ENCODE results near the gene GUK1.

Gene GUK1

DNA sequence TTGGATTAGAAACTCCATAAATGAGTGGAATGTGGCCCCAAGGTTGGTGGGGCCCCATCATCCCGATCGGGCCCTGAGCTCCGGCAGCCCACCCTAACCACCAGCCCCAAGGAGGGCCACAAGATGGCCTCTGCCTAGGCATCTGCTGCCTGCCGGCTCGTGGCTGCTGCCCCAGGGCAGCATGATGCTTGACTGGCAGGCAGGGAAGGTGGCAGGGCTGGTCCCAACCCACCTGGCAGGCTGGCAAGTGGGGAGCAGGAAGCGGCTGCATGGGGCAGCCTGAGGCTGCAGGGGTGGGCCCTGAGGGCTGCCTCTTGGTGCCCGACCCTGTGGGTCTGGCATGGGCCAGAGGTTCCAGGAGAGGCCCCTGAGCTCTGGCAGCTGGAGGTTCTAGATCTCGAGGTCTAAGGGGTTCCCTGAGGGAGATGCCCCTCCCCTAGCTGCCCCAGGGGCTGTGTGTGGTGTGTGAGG is 8.9 kb downstream of the GUK1 start:
- TF ChIP-seq, protein P1, sequence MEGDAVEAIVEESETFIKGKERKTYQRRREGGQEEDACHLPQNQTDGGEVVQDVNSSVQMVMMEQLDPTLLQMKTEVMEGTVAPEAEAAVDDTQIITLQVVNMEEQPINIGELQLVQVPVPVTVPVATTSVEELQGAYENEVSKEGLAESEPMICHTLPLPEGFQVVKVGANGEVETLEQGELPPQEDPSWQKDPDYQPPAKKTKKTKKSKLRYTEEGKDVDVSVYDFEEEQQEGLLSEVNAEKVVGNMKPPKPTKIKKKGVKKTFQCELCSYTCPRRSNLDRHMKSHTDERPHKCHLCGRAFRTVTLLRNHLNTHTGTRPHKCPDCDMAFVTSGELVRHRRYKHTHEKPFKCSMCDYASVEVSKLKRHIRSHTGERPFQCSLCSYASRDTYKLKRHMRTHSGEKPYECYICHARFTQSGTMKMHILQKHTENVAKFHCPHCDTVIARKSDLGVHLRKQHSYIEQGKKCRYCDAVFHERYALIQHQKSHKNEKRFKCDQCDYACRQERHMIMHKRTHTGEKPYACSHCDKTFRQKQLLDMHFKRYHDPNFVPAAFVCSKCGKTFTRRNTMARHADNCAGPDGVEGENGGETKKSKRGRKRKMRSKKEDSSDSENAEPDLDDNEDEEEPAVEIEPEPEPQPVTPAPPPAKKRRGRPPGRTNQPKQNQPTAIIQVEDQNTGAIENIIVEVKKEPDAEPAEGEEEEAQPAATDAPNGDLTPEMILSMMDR (IDR thresholded peaks at IDR 0.05; ENCODE audit: insufficient read depth, low read length, missing control alignments): no peak
- ChIA-PET CTCF (interaction anchor here (7.3 kb wide), 1 partner anchor 15 kb away, joined by 53 read pairs; the partner anchor contains the start of gene IBA57), POLR2A (no interaction called here)
- DNase-seq (ENCODE audit: low read depth, low spot score): no peak
- H3K4me3 ChIP-seq (ENCODE audit: low read depth, low read length): no peak overlapping the region

- POLR2A ChIA-PET: no interaction called here
- DNase-seq (ENCODE audit: low read depth, low spot score): no peak
- TF ChIP-seq, protein P1 (IDR thresholded peaks at IDR 0.05; ENCODE audit: insufficient read depth, low read length, missing control alignments): no peak
- no peak within 1 kb of the TSS for H3K4me3 ChIP-seq (ENCODE audit: low read depth, low read length)
- CTCF ChIA-PET: interaction anchor here (7.3 kb wide), 1 partner anchor 14 kb away, joined by 53 read pairs; the partner anchor contains the start of gene IBA57
Observed at GRCh38 chr1:228149406-228150119, 9.5 kb downstream of the GUK1 start, which contains the start of gene GJC2. GJC2 (plus strand) TSS chr1:228149930; CDS start chr1:228157759, 7,829 bp downstream.

DNA sequence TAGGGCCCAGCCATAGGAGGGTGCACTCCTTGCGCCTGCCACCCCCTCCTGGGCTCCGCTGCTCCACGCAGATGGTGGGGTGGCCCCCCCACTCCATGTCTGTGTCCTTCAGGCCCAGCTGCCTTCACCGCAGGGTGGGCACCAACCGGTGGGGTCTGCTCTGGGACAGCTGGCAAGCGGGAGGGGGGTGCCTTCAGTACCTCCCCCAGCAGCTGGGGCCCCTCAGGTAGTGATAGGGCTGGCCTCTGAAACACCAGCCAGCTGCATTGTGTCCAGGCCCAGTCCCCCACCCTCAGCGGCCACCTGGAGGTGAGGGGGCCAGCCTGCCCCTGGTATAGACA is 10.0 kb downstream of the GUK1 start:
- no peak overlapping the region for H3K4me3 ChIP-seq (ENCODE audit: low read depth, low read length)
- ChIA-PET POLR2A (no interaction called here), CTCF (interaction anchor here (7.3 kb wide), 1 partner anchor 14 kb away, joined by 53 read pairs; the partner anchor contains the start of gene IBA57)
- TF ChIP-seq, protein P1 (IDR thresholded peaks at IDR 0.05; ENCODE audit: insufficient read depth, low read length, missing control alignments): no peak
- no peak for DNase-seq (ENCODE audit: low read depth, low spot score)

DNA sequence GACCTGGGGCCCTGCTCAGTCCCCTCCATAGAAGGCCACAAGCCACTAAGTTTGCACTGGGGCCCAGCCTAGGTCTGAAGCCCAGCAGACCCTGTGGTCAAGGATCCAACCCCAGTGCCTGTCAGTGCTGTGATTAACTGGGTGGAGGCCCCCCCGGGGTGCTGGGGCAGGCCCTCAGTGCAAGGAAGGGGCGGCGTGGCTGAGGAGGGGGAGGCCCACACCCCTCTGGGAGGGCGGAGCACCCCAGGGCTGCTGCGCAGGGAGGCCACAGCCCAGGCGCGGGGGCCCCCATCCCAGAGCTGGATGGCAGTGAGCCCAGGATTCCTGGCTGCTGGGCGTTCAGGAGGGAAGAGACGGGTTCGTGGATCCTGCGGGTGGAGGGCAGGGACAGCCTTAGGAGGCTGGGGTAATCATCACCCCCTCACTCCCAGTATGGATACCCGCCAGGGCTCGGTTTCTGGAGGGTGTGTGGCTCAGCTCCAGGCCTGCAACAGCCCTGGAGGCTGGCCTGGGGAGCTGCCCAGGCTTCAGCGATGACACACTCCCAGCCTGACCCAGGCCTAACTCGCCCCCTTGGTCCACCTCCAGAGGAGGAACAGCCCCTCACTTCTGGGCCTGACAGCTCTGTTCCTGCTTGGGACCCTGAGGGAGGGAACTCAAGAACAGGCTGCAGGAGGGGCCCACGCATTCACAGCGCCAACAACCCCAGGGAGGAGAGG is 10.5 kb downstream of the GUK1 start:
- POLR2A ChIA-PET: interaction anchor here (1.6 kb wide), 1 partner anchor 15 kb away, joined by 5 read pairs; the partner anchor contains the start of gene IBA57
- CTCF ChIA-PET: interaction anchor here (7.3 kb wide), 1 partner anchor 13 kb away, joined by 53 read pairs; the partner anchor contains the start of gene IBA57
- H3K4me3 ChIP-seq (ENCODE audit: low read depth, low read length): no peak overlapping the region
- TF ChIP-seq, protein P1 (IDR thresholded peaks at IDR 0.05; ENCODE audit: insufficient read depth, low read length, missing control alignments): no peak
- DNase-seq (ENCODE audit: low read depth, low spot score): no peak

DNA sequence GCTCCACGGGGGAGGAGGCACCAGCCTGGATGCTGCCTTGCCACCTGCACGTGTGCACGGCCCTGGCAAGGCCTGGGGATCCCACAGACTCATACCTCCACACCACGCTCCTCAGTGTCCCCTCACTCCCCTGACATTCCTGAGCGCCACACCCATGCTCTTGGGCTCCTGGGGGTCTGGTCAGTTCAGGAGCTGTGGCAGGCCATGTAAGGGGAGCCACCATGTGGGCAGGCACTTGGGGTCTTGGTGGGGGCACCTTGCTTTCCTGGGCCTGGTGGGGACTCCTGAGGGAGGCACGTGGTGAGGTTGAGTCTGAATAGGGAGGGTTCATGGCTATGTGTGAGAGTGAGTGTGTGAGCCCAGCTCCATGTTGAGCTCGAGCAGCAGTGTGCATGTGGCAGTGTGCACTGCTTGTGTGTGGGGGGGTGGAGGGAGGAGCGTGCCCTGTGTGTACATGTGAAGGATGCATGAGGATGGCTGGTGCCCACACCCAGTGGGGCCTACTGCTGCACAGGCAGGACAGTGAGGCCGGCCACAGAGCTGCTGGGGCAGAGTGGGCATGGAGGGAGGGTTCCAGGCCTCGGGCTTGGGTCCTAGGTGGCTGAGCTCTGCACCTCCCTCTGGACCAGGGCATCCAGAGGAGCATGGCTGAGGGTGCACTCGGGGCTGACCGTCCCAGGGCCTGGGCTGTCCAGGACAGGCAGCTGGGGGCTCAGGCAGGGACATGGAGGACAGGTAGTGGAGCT is 11.3 kb downstream of the GUK1 start:
- no peak for DNase-seq (ENCODE audit: low read depth, low spot score)
- TF ChIP-seq, protein P1 (IDR thresholded peaks at IDR 0.05; ENCODE audit: insufficient read depth, low read length, missing control alignments): no peak
- POLR2A ChIA-PET: interaction anchor here (1.6 kb wide), 1 partner anchor 14 kb away, joined by 5 read pairs; the partner anchor contains the start of gene IBA57
- CTCF ChIA-PET: interaction anchor here (7.3 kb wide), 1 partner anchor 12 kb away, joined by 53 read pairs; the partner anchor contains the start of gene IBA57
- H3K4me3 ChIP-seq (ENCODE audit: low read depth, low read length): no peak overlapping the region

Measured in AG04449 (cell line).